Peyer's patch (tissue), 4 donors: ENCODE data around the gene OR7D2. TPM values are rescaled to one million over a fixed set of nuclear protein-coding genes. Genes with fewer than 3 reads are reported as not detected.

Source experiments
- DNase-seq, 3 donors: peaks; one replicate each; pipeline ENCODE4 v3.0.0-alpha.2; 2017 to 2019
- H3K27ac ChIP-seq, 4 donors: fragments of 200-600 bp; sonication (generic); one replicate each; pipeline ENCODE4 v1.5.1; 2016 to 2019
- H3K27me3 ChIP-seq, 2 donors: fragments of 200-600 bp; sonication (generic); one replicate each; pipeline ENCODE4 v1.5.1; 2019
- H3K36me3 ChIP-seq, 3 donors: fragments of 200-600 bp; sonication (generic); one replicate each; pipeline ENCODE4 v1.5.1; 2016 to 2019
- H3K4me1 ChIP-seq, 4 donors: fragments of 200-600 bp; sonication (generic); one replicate each; pipeline ENCODE4 v1.5.1; 2016 to 2019
- H3K4me3 ChIP-seq, 4 donors: fragments of 200-600 bp; sonication (generic); 1 replicate in 3 of 4; 2 replicates in 1 of 4; pipeline ENCODE4 v1.5.1; 2016 to 2019; ENCODE audit warnings: mild to moderate bottlenecking in 1 of 4
- H3K9me3 ChIP-seq, 4 donors: fragments of 200-600 bp; sonication (generic); one replicate each; pipeline ENCODE4 v1.5.1; 2016 to 2019; ENCODE audit warnings: mild to moderate bottlenecking in 1 of 4
- CTCF ChIP-seq, 6 experiments: fragments of 450-650 bp in 4 of 6; fragments of 200-600 bp in 2 of 6; sonication (generic) in 1 of 6; IDR thresholded peaks; one replicate each; pipeline ENCODE4 v1.5.1; 2017 to 2019; ENCODE audit warnings: antibody characterized with exemption in 6 of 6, mild to moderate bottlenecking in 3 of 6, moderate library complexity in 1 of 6
- POLR2A ChIP-seq, 2 donors: fragments of 450-650 bp; IDR thresholded peaks; one replicate each; pipeline ENCODE4 v1.5.1; 2017; ENCODE audit warnings: antibody characterized with exemption in 2 of 2, mild to moderate bottlenecking in 2 of 2, moderate library complexity in 2 of 2
- total RNA-seq, 4 donors: library from RNA; depleted of rRNA; stranded (reverse); fragments of >200 nt; gene quantifications; one replicate each; pipeline ENCODE4 v1.1.0, GENCODE V29; 2016

OR7D2 gene
- total RNA-seq, 4 donors from 2014 or later: not detected

DNA sequence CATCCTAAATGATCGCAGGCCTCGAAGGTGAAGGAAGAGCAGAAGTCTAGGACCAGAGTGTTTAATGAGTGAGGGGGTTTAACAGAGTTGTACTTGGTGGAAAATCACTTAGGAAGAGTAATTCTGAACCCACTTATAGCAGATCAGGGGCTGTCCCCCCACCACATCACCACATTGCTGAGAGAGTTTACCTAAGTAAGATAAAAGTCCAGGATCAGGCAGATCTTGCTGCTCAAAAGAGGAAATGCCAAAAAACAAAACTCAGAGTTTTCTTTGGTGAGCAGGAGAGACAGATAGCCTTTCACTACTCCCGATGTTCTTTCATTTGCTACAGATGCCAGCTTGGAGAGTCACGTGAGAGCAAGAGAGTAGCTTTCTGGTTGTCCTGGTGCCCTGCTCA lies 23.2 kb upstream of the OR7D2 start:
- Histone ChIP-seq H3K27me3 (no peaks in the 10 kb centered on the region), H3K27ac (peak overlapping the region in 1 of 4 donors; percentile 10), H3K4me3 (no peak overlapping the region), H3K36me3 (peaks cover 0 to 67% (median 6%) of the 10 kb centered on the region in 3 donors), H3K9me3 (peaks cover 0 to 39% (median under 1%) of the 10 kb centered on the region in 4 donors), H3K4me1 (no peaks in the 10 kb centered on the region)
- no peak for TF ChIP-seq POLR2A (IDR thresholded peaks at IDR 0.05)
- TF ChIP-seq CTCF (IDR thresholded peaks at IDR 0.05): no peak
- DNase-seq: no peak

- Histone ChIP-seq H3K36me3 (peaks cover 0 to 74% (median 9%) of the 10 kb centered on the region in 3 donors), H3K4me3 (no peak overlapping the region)
Observed at GRCh38 chr19:9156304-9156703, 22.5 kb upstream of the OR7D2 start.

DNA sequence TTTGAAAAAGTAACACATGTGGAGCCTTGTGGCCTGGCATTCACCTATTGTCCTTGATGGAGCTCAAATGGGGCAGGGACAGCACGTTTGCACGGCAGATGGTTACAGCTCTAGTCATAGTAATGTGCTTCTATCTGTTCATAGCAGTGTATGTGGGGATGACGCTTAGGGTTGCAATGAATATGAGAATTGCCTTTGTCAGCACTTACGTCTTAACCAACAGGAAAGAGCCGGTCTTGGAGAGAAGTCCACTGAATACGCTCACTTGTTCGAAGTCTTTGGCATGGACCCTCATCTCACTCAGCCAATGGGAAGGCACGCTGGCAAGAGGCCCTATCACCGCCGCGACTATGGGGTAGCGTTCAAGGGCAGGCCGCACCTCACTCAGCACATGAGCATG lies 18.9 kb upstream of the OR7D2 start:
- TF ChIP-seq POLR2A (IDR thresholded peaks at IDR 0.05): no peak
- TF ChIP-seq CTCF (IDR thresholded peaks at IDR 0.05): no peak
- H3K27me3 ChIP-seq: no peaks in the 10 kb centered on the region
- H3K4me1 ChIP-seq: no peaks in the 10 kb centered on the region
- peaks cover 0 to 94% (median 9%) of the 10 kb centered on the region in 3 donors for H3K36me3 ChIP-seq
- H3K9me3 ChIP-seq: peaks cover 0 to 45% (median 8%) of the 10 kb centered on the region in 4 donors
- H3K4me3 ChIP-seq: no peak overlapping the region
- H3K27ac ChIP-seq: no peak overlapping the region
- DNase-seq: no peak

More at GRCh38 chr19:9156304-9156703, 22.5 kb upstream of the OR7D2 start:
- TF ChIP-seq CTCF (IDR thresholded peaks at IDR 0.05) (no peak), POLR2A (IDR thresholded peaks at IDR 0.05) (no peak)
- H3K9me3 ChIP-seq: peaks cover 0 to 46% (median 6%) of the 10 kb centered on the region in 4 donors
- no peaks in the 10 kb centered on the region for H3K27me3 ChIP-seq
- no peaks in the 10 kb centered on the region for H3K4me1 ChIP-seq
- no peak for DNase-seq
- H3K27ac ChIP-seq: peak overlapping the region in 1 of 4 donors; percentile 10

- Histone ChIP-seq H3K27ac (no peak overlapping the region), H3K4me1 (no peaks in the 10 kb centered on the region), H3K27me3 (no peaks in the 10 kb centered on the region), H3K4me3 (no peak overlapping the region), H3K9me3 (peaks cover 0 to 39% (median 8%) of the 10 kb centered on the region in 4 donors), H3K36me3 (peaks cover 0 to 92% (median 9%) of the 10 kb centered on the region in 3 donors)
- TF ChIP-seq POLR2A (IDR thresholded peaks at IDR 0.05) (no peak), CTCF (IDR thresholded peaks at IDR 0.05) (no peak)
- no peak for DNase-seq
Observed at GRCh38 chr19:9161427-9161826, 17.4 kb upstream of the OR7D2 start.

- Histone ChIP-seq H3K36me3 (peaks cover 0 to 61% (median 6%) of the 10 kb centered on the region in 3 donors), H3K4me3 (no peak overlapping the region)
- DNase-seq: no peak
Observed at GRCh38 chr19:9165261-9165660, 13.5 kb upstream of the OR7D2 start.

More at GRCh38 chr19:9165261-9165660, 13.5 kb upstream of the OR7D2 start:
- TF ChIP-seq POLR2A (IDR thresholded peaks at IDR 0.05) (no peak), CTCF (IDR thresholded peaks at IDR 0.05) (no peak)
- Histone ChIP-seq H3K27ac (no peak overlapping the region), H3K9me3 (peaks cover 0 to 23% (median 8%) of the 10 kb centered on the region in 4 donors), H3K4me1 (no peaks in the 10 kb centered on the region), H3K27me3 (no peaks in the 10 kb centered on the region)
